ENCODE results near the gene SERPINA6. TPM values are rescaled to one million over a fixed set of nuclear protein-coding genes. Genes with fewer than 3 reads are reported as not detected.

Gene SERPINA6
- total RNA-seq, 1 donor from 2014 or later = not detected

DNA sequence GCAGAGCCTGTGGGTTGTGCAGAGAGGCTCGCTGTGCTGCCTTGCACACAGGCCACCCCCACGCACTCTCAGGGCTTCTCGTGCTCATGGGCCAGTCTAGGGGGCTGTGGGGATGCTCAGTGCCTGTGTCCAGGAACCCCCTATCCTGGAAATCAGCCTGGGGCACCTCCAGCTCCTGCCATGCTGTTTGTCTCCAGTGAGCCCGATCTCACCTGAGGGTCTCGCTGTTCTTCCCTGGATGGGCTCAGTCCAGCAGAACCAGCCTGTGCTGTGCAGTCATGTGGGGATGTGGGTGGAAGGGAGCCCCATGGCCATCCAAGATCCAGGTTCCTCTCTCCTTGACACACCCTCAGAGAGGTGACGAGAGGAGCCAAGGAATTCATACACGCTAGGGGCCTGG is 38.5 kb upstream of the SERPINA6 start:
- Mint-ChIP-seq H3K27me3 (ENCODE audit: low read depth, unreplicated experiment) (peaks cover 13% of the 10 kb centered on the region), H3K27ac (ENCODE audit: unreplicated experiment) (no peak overlapping the region), H3K36me3 (ENCODE audit: low read depth, unreplicated experiment) (no peaks in the 10 kb centered on the region), H3K4me1 (ENCODE audit: low read depth, unreplicated experiment) (no peaks in the 10 kb centered on the region), H3K9me3 (ENCODE audit: unreplicated experiment) (no peaks in the 10 kb centered on the region), H3K4me3 (ENCODE audit: unreplicated experiment) (no peak overlapping the region)
- Histone ChIP-seq H3K27ac (ENCODE audit: low read depth, low read length) (no peak overlapping the region), H3K4me3 (ENCODE audit: insufficient read depth, low read depth, low read length) (no peak overlapping the region), H3K4me2 (ENCODE audit: low read length) (no peak overlapping the region), H4K20me1 (ENCODE audit: insufficient read depth, low read length) (no peaks in the 10 kb centered on the region), H3K9me3 (ENCODE audit: insufficient read depth, low read depth, low read length) (no peaks in the 10 kb centered on the region), H3K4me1 (ENCODE audit: insufficient read depth, low read length) (no peaks in the 10 kb centered on the region), H3K27me3 (ENCODE audit: insufficient read depth, low read length) (no peaks in the 10 kb centered on the region), H3K36me3 (ENCODE audit: insufficient read depth, low read length) (no peaks in the 10 kb centered on the region), H3K9ac (ENCODE audit: low read length) (no peak overlapping the region), H3K79me2 (ENCODE audit: insufficient read depth, low read length) (no peaks in the 10 kb centered on the region), H2AFZ (ENCODE audit: low read depth, low read length) (no peak overlapping the region)
- no peak for TF ChIP-seq EZH2 (IDR thresholded peaks at IDR 0.05; ENCODE audit: insufficient read depth, low read length)
- TF ChIP-seq, protein P1, sequence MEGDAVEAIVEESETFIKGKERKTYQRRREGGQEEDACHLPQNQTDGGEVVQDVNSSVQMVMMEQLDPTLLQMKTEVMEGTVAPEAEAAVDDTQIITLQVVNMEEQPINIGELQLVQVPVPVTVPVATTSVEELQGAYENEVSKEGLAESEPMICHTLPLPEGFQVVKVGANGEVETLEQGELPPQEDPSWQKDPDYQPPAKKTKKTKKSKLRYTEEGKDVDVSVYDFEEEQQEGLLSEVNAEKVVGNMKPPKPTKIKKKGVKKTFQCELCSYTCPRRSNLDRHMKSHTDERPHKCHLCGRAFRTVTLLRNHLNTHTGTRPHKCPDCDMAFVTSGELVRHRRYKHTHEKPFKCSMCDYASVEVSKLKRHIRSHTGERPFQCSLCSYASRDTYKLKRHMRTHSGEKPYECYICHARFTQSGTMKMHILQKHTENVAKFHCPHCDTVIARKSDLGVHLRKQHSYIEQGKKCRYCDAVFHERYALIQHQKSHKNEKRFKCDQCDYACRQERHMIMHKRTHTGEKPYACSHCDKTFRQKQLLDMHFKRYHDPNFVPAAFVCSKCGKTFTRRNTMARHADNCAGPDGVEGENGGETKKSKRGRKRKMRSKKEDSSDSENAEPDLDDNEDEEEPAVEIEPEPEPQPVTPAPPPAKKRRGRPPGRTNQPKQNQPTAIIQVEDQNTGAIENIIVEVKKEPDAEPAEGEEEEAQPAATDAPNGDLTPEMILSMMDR (IDR thresholded peaks at IDR 0.05; ENCODE audit: insufficient read depth, low read depth, low read length) = no peak
- FAIRE-seq (no peak), DNase-seq (ENCODE audit: low read depth) (no peak)

- H3K4me3 Mint-ChIP-seq (ENCODE audit: unreplicated experiment) = no peak overlapping the region
- Histone ChIP-seq H3K79me2 (ENCODE audit: insufficient read depth, low read length) (no peaks in the 10 kb centered on the region), H4K20me1 (ENCODE audit: insufficient read depth, low read length) (no peaks in the 10 kb centered on the region), H3K36me3 (ENCODE audit: insufficient read depth, low read length) (no peaks in the 10 kb centered on the region), H3K4me2 (ENCODE audit: low read length) (no peak overlapping the region), H3K4me1 (ENCODE audit: insufficient read depth, low read length) (no peaks in the 10 kb centered on the region), H3K4me3 (ENCODE audit: insufficient read depth, low read depth, low read length) (no peak overlapping the region), H3K27me3 (ENCODE audit: insufficient read depth, low read length) (no peaks in the 10 kb centered on the region), H3K9ac (ENCODE audit: low read length) (no peak overlapping the region), H3K9me3 (ENCODE audit: insufficient read depth, low read depth, low read length) (no peaks in the 10 kb centered on the region), H2AFZ (ENCODE audit: low read depth, low read length) (no peak overlapping the region), H3K27ac (ENCODE audit: low read depth, low read length) (no peak overlapping the region)
- no peaks in the 10 kb centered on the region for H3K9me3 Mint-ChIP-seq (ENCODE audit: unreplicated experiment)
- FAIRE-seq (no peak), DNase-seq (ENCODE audit: low read depth) (no peak)
- H3K36me3 Mint-ChIP-seq (ENCODE audit: low read depth, unreplicated experiment) = no peaks in the 10 kb centered on the region
- H3K27ac Mint-ChIP-seq (ENCODE audit: unreplicated experiment) = no peak overlapping the region
- H3K4me1 Mint-ChIP-seq (ENCODE audit: low read depth, unreplicated experiment) = no peaks in the 10 kb centered on the region
- peaks cover 11% of the 10 kb centered on the region for H3K27me3 Mint-ChIP-seq (ENCODE audit: low read depth, unreplicated experiment)
- TF ChIP-seq, protein P1 (IDR thresholded peaks at IDR 0.05; ENCODE audit: insufficient read depth, low read depth, low read length) = no peak
- no peak for TF ChIP-seq EZH2 (IDR thresholded peaks at IDR 0.05; ENCODE audit: insufficient read depth, low read length)
Observed at GRCh38 chr14:94360945-94361565, 37.9 kb upstream of the SERPINA6 start.

- DNase-seq (ENCODE audit: low read depth) (no peak), FAIRE-seq (no peak)
- Mint-ChIP-seq H3K4me1 (ENCODE audit: low read depth, unreplicated experiment) (no peaks in the 10 kb centered on the region), H3K27me3 (ENCODE audit: low read depth, unreplicated experiment) (peaks cover under 1% of the 10 kb centered on the region), H3K9me3 (ENCODE audit: unreplicated experiment) (peaks cover 6% of the 10 kb centered on the region), H3K36me3 (ENCODE audit: low read depth, unreplicated experiment) (no peaks in the 10 kb centered on the region), H3K4me3 (ENCODE audit: unreplicated experiment) (no peak overlapping the region), H3K27ac (ENCODE audit: unreplicated experiment) (no peak overlapping the region)
- no peak overlapping the region for H3K9ac ChIP-seq (ENCODE audit: low read length)
- no peaks in the 10 kb centered on the region for H3K9me3 ChIP-seq (ENCODE audit: insufficient read depth, low read depth, low read length)
- H3K4me1 ChIP-seq (ENCODE audit: insufficient read depth, low read length) = no peaks in the 10 kb centered on the region
- no peak overlapping the region for H3K27ac ChIP-seq (ENCODE audit: low read depth, low read length)
- no peak overlapping the region for H3K4me2 ChIP-seq (ENCODE audit: low read length)
- no peak for TF ChIP-seq EZH2 (IDR thresholded peaks at IDR 0.05; ENCODE audit: insufficient read depth, low read length)
- TF ChIP-seq, protein P1 (IDR thresholded peaks at IDR 0.05; ENCODE audit: insufficient read depth, low read depth, low read length) = no peak
- no peaks in the 10 kb centered on the region for H3K27me3 ChIP-seq (ENCODE audit: insufficient read depth, low read length)
- no peaks in the 10 kb centered on the region for H3K36me3 ChIP-seq (ENCODE audit: insufficient read depth, low read length)
- H3K79me2 ChIP-seq (ENCODE audit: insufficient read depth, low read length) = no peaks in the 10 kb centered on the region
- no peaks in the 10 kb centered on the region for H4K20me1 ChIP-seq (ENCODE audit: insufficient read depth, low read length)
- H3K4me3 ChIP-seq (ENCODE audit: insufficient read depth, low read depth, low read length) = no peak overlapping the region
- H2AFZ ChIP-seq (ENCODE audit: low read depth, low read length) = no peak overlapping the region
Observed at GRCh38 chr14:94357166-94357565, 34.0 kb upstream of the SERPINA6 start.

Data from astrocyte (in vitro differentiated cells and primary cell).